Muscle layer of colon (tissue), 2 donors: ENCODE data around the gene CDYL.

Source experiments
- H3K27ac ChIP-seq: one replicate; pipeline ENCODE4 v1.7.0; 2013; ENCODE audit warnings: low read depth, mild to moderate bottlenecking, low read length, moderate library complexity
- H3K27me3 ChIP-seq, 2 donors: one replicate each; pipeline ENCODE4 v1.7.0; 2013; ENCODE audit warnings: low read length in 2 of 2, mild to moderate bottlenecking in 2 of 2; ENCODE audit not compliant: insufficient read depth in 2 of 2, control insufficient read depth in 1 of 2
- H3K36me3 ChIP-seq: one replicate; pipeline ENCODE4 v1.7.0; 2013; ENCODE audit warnings: mild to moderate bottlenecking, low read length; ENCODE audit not compliant: insufficient read depth
- H3K4me1 ChIP-seq: one replicate; pipeline ENCODE4 v1.7.0; 2013; ENCODE audit warnings: mild to moderate bottlenecking, low read length; ENCODE audit not compliant: insufficient read depth
- H3K4me3 ChIP-seq, 2 donors: one replicate each; pipeline ENCODE4 v1.7.0; 2013; ENCODE audit warnings: low read length in 2 of 2, low read depth in 1 of 2, mild to moderate bottlenecking in 1 of 2, moderate library complexity in 1 of 2
- H3K9ac ChIP-seq: one replicate; pipeline ENCODE4 v1.7.0; 2013; ENCODE audit warnings: low read length
- H3K9me3 ChIP-seq: one replicate; pipeline ENCODE4 v1.7.0; 2013; ENCODE audit warnings: mild to moderate bottlenecking, low read length
- donor health status: abdominal sarcoma.
- donor health status: Adenocarcinoma of cecum.

CDYL gene

DNA sequence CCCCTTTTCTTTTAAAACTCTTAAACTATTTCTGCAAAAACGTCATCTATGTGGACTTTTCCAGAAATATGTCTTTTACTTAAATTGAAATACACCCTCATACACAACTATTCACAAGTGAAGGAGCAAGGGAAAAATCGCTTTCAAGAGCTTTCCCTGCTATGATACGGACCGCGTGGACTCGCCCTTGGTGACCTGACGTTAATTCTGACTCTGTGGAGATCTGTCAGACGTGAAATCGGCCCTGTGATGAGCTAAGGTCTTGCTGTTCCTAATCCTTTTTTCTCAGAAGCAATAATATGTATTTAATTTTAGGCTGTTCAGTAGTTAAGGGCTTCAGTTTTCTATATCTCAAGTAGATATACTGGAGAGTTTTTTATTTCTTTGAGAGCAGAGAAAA is 114.0 kb downstream of the CDYL start:
- Histone ChIP-seq H3K9ac (no peak overlapping the region), H3K4me3 (no peak overlapping the region), H3K27ac (no peak overlapping the region), H3K27me3 (no peaks in the 10 kb centered on the region), H3K36me3 (peaks cover 12% of the 10 kb centered on the region), H3K9me3 (no peaks in the 10 kb centered on the region), H3K4me1 (no peaks in the 10 kb centered on the region)

GRCh38 chr6:4890627-4891026 is 114.4 kb downstream of the CDYL start:
- Histone ChIP-seq H3K36me3 (peaks cover 12% of the 10 kb centered on the region), H3K4me3 (no peak overlapping the region), H3K9ac (no peak overlapping the region), H3K27me3 (no peaks in the 10 kb centered on the region), H3K27ac (no peak overlapping the region), H3K4me1 (no peaks in the 10 kb centered on the region), H3K9me3 (no peaks in the 10 kb centered on the region)

DNA sequence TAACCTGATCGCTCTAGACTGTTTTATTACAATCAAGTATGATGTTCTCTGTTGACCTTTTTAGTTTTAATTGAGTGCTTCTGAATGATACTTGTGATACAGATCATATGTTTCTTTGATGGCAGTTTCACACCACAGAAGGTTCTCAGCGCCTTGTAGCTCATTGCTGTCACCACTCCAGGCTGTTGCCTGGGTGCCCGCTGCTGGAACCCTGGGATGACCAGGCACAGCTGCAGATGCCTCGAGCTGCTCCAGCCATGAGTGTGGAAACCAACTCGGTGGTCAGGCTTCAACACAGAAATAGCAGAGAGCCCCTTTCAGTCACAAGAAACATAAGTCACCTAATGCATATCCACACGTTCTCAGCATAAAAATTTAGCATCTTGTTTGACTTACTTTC is 114.9 kb downstream of the CDYL start:
- Histone ChIP-seq H3K4me3 (no peak overlapping the region), H3K27me3 (no peaks in the 10 kb centered on the region), H3K9me3 (no peaks in the 10 kb centered on the region), H3K4me1 (no peaks in the 10 kb centered on the region), H3K27ac (no peak overlapping the region), H3K36me3 (peaks cover 17% of the 10 kb centered on the region), H3K9ac (no peak overlapping the region)

GRCh38 chr6:4892785-4893485 is 116.7 kb downstream of the CDYL start:
- H3K4me1 ChIP-seq, result no peaks in the 10 kb centered on the region
- no peaks in the 10 kb centered on the region for H3K27me3 ChIP-seq
- H3K36me3 ChIP-seq, result peaks cover 20% of the 10 kb centered on the region
- H3K9me3 ChIP-seq, result no peaks in the 10 kb centered on the region
- no peak overlapping the region for H3K27ac ChIP-seq
- H3K4me3 ChIP-seq, result no peak overlapping the region
- no peak overlapping the region for H3K9ac ChIP-seq

GRCh38 chr6:4894049-4894448 is 117.8 kb downstream of the CDYL start:
- Histone ChIP-seq H3K27ac (no peak overlapping the region), H3K4me3 (no peak overlapping the region), H3K27me3 (no peaks in the 10 kb centered on the region), H3K4me1 (no peaks in the 10 kb centered on the region), H3K36me3 (peaks cover 20% of the 10 kb centered on the region), H3K9ac (no peak overlapping the region), H3K9me3 (no peaks in the 10 kb centered on the region)

- Histone ChIP-seq H3K9ac (no peak overlapping the region), H3K4me3 (no peak overlapping the region), H3K9me3 (no peaks in the 10 kb centered on the region), H3K36me3 (peaks cover 20% of the 10 kb centered on the region), H3K4me1 (no peaks in the 10 kb centered on the region), H3K27me3 (no peaks in the 10 kb centered on the region), H3K27ac (no peak overlapping the region)
These were observed 119.8 kb downstream of the CDYL start for GRCh38 chr6:4895971-4896370.

GRCh38 chr6:4896401-4896800 is 120.2 kb downstream of the CDYL start:
- Histone ChIP-seq H3K36me3 (peaks cover 20% of the 10 kb centered on the region), H3K27me3 (no peaks in the 10 kb centered on the region), H3K4me1 (no peaks in the 10 kb centered on the region), H3K27ac (no peak overlapping the region), H3K4me3 (no peak overlapping the region), H3K9me3 (no peaks in the 10 kb centered on the region), H3K9ac (no peak overlapping the region)

DNA sequence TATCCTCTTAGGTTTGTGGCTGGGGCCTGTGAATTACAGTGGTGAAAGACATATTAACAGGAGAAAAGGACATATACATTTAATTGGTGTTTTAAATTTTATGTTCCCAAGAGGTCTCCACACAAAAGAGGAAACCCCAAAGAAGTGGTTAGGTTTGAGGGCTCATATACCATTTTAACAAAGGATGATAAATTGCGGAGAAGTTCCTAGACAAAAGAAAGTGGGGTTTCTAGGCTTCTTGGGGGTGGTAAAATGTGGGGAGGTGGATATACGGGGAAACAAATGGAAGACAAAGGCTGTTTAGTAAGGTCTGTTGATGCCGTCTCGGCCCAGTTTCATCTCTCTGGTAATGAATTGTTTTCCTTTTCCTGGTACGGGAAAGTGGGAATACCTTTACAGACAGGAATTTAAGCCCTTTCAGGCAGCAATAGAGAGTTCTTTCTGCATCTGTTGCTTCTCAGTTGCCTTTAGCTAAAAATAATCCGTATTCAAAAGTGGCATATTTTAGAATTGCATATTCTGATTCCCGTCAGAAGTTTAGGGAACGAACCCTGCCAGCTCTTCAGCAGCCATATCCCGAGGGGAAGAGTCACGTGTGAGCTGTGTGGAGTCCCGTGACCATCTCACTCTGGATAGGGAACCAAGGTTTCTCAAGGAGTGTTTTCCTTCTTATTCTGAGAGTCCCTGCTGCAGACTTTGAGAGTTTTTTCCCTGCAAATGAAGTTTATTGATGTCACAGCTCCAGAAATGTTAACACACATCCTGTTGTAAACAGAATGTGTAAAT is 123.2 kb downstream of the CDYL start:
- Histone ChIP-seq H3K9ac (no peak overlapping the region), H3K27ac (no peak overlapping the region), H3K36me3 (peaks cover 9% of the 10 kb centered on the region), H3K27me3 (no peaks in the 10 kb centered on the region), H3K9me3 (no peaks in the 10 kb centered on the region), H3K4me1 (no peaks in the 10 kb centered on the region), H3K4me3 (no peak overlapping the region)

DNA sequence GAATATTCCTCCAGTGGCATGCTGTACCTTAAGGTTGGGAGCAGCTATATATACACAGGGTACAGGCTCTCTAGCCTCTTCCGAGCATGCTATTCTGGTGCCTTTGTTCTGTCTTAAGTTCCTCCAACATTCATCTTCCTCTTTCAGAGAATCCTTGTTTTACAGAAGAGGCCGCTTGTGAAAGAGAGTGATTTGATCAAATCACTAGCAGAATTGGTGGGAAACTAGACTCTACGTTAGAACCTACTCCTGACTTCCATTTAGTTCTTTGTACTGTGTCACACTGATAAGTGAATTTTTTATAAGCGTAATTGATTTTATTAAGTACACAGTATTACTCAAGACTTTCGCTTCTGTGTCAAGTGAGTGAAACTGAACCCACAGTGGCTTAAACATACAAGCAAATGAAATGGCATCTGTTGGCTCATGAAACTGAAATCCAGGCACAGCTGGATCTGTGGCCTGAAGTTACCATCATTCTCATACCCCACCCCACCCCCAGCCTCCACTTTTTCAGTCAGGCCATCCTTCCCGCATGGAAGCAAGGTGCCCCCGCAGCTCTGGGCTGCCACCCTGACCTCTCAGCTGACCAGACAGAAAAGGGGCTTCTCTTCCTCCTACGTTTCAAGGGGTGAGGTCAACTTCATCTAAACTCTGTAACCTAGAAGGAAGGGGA is 125.3 kb downstream of the CDYL start:
- H3K27me3 ChIP-seq, result no peaks in the 10 kb centered on the region
- no peak overlapping the region for H3K27ac ChIP-seq
- H3K36me3 ChIP-seq, result no peaks in the 10 kb centered on the region
- H3K4me3 ChIP-seq, result no peak overlapping the region
- no peak overlapping the region for H3K9ac ChIP-seq
- no peaks in the 10 kb centered on the region for H3K9me3 ChIP-seq
- no peaks in the 10 kb centered on the region for H3K4me1 ChIP-seq

DNA sequence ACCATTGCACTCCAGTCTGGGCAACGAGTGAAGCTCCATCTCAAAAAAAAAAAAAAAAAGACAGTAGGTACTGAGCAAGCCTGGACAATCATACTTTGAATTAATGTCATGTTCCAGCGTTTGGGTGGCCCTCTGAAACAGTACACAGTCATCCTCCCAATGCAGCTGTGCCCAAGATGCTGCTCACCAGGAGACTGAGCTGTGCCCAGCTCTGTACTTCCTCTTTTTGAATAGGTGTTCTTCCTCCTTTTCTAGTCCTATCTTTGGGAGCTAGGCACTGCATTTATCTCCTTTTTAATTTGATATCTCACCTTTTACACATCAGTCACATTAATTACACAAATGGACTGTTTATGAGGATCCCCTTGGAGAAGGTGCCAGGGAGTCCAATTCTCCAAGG is 126.2 kb downstream of the CDYL start:
- no peak overlapping the region for H3K27ac ChIP-seq
- H3K36me3 ChIP-seq, result no peaks in the 10 kb centered on the region

GRCh38 chr6:4903121-4903520 is 126.9 kb downstream of the CDYL start:
- no peaks in the 10 kb centered on the region for H3K27me3 ChIP-seq
- H3K9me3 ChIP-seq, result no peaks in the 10 kb centered on the region
- no peaks in the 10 kb centered on the region for H3K36me3 ChIP-seq
- no peak overlapping the region for H3K9ac ChIP-seq
- H3K27ac ChIP-seq, result no peak overlapping the region
- H3K4me3 ChIP-seq, result no peak overlapping the region
- no peaks in the 10 kb centered on the region for H3K4me1 ChIP-seq

More for the DNA sequence above, 126.2 kb downstream of the CDYL start:
- Histone ChIP-seq H3K9me3 (no peaks in the 10 kb centered on the region), H3K4me3 (no peak overlapping the region), H3K4me1 (no peaks in the 10 kb centered on the region), H3K27me3 (no peaks in the 10 kb centered on the region), H3K9ac (no peak overlapping the region)
